HG02870 (cell line): ENCODE results near the gene GPR152.
"Not testable (repeated sequence)": the region's sequence is repeated elsewhere in the genome, so short reads cannot be mapped to it uniquely, and the experiment has no call there.

Source experiments
- ATAC-seq: cut with Tn5 transposase; IDR thresholded peaks from one replicate; pipeline ENCODE4 v1.9.1; 2021; ENCODE audit warnings: mild to moderate bottlenecking, moderate library complexity; ENCODE audit not compliant: unreplicated experiment

Gene GPR152

GRCh38 chr11:67489885-67490726, 37.6 kb upstream of the GPR152 start:
- ATAC-seq, result no peak

GRCh38 chr11:67489203-67489884, 36.8 kb upstream of the GPR152 start:
- no peak for ATAC-seq

GRCh38 chr11:67486481-67487195, 34.1 kb upstream of the GPR152 start:
- no peak for ATAC-seq

- not testable (repeated sequence) for ATAC-seq
Measured at GRCh38 chr11:67485873-67486361, 33.4 kb upstream of the GPR152 start.

GRCh38 chr11:67484847-67485311, 32.4 kb upstream of the GPR152 start:
- no peak for ATAC-seq

GRCh38 chr11:67483831-67484665, 31.5 kb upstream of the GPR152 start:
- no peak for ATAC-seq

GRCh38 chr11:67482827-67483798, 30.6 kb upstream of the GPR152 start, which contains the start of gene AIP:
Gene AIP, plus strand, starts transcription at chr11:67483026. Its CDS starts 133 bp downstream, at chr11:67483159.
- peak; percentile 54 for ATAC-seq

- no peak for ATAC-seq
Measured at GRCh38 chr11:67482275-67482826, 29.8 kb upstream of the GPR152 start.

- ATAC-seq, result not testable (repeated sequence)
Measured at GRCh38 chr11:67477344-67478050, 25.0 kb upstream of the GPR152 start.

GRCh38 chr11:67476692-67477091, 24.2 kb upstream of the GPR152 start:
- not testable (repeated sequence) for ATAC-seq

GRCh38 chr11:67472882-67473281, 20.4 kb upstream of the GPR152 start:
- ATAC-seq, result no peak

GRCh38 chr11:67470337-67471002, 17.9 kb upstream of the GPR152 start:
- no peak for ATAC-seq

GRCh38 chr11:67469508-67469811, 16.9 kb upstream of the GPR152 start:
- peak; percentile 2 for ATAC-seq

GRCh38 chr11:67468759-67469507, 16.4 kb upstream of the GPR152 start, which contains the start of gene TMEM134:
Gene TMEM134, minus strand, starts transcription at chr11:67469251. Its CDS starts 59 bp downstream, at chr11:67469192.
- peak; percentile 65 for ATAC-seq

- ATAC-seq, result no peak
Measured at GRCh38 chr11:67468456-67468758, 15.9 kb upstream of the GPR152 start.

GRCh38 chr11:67468056-67468455, 15.5 kb upstream of the GPR152 start:
- ATAC-seq, result no peak
